ENCODE data around the gene SMURF2. TPM values are rescaled to one million over a fixed set of nuclear protein-coding genes. Genes with fewer than 3 reads are reported as not detected.

The SMURF2 gene
- total RNA-seq, 1 experiment from 2014 or later: 23.0 TPM

GRCh38 chr17:64661976-64662773, at the start of gene SMURF2 (continued):
- TF ChIP-seq EMX1 (CRISPR knock-in tag; IDR thresholded peaks at IDR 0.05): 0 out of 2 replicates have a peak, but pooled peaks have one; percentile 52
- TF ChIP-seq PRRX2 (CRISPR knock-in tag; IDR thresholded peaks at IDR 0.05): no peak
- peak; percentile 24; the same call in 1 of the 2 replicates for TF ChIP-seq E2F5 (CRISPR knock-in tag; IDR thresholded peaks at IDR 0.05)
- no peak for TF ChIP-seq TEAD4 (CRISPR knock-in tag; IDR thresholded peaks at IDR 0.05)
- TF ChIP-seq IRF1 (CRISPR knock-in tag; IDR thresholded peaks at IDR 0.05): peak; percentile 73; the same call in 1 of the 2 replicates
- no peak; the same call in 1 of the 2 replicates for TF ChIP-seq CREM (CRISPR knock-in tag; IDR thresholded peaks at IDR 0.05)
- TF ChIP-seq STAT6 (CRISPR knock-in tag; conservative IDR thresholded peaks at IDR 0.05; ENCODE audit: low read depth): no peak
- TF ChIP-seq SP1 (CRISPR knock-in tag; conservative IDR thresholded peaks at IDR 0.05): peak; percentile 49; the same call in 1 of the 2 replicates
- no peak for TF ChIP-seq NR1H2 (CRISPR knock-in tag; IDR thresholded peaks at IDR 0.05)
- no peak for TF ChIP-seq IRF2 (CRISPR knock-in tag; IDR thresholded peaks at IDR 0.05; ENCODE audit: borderline replicate concordance, low read depth)
- no peak for TF ChIP-seq SOX15 (CRISPR knock-in tag; IDR thresholded peaks at IDR 0.05)
- TF ChIP-seq MYBL2 (CRISPR knock-in tag; IDR thresholded peaks at IDR 0.05): no peak
- peak; percentile 61 for TF ChIP-seq FOXP1 (CRISPR knock-in tag; IDR thresholded peaks at IDR 0.05; ENCODE audit: borderline replicate concordance)
- TF ChIP-seq MLX (CRISPR knock-in tag; IDR thresholded peaks at IDR 0.05): no peak
- no peak for TF ChIP-seq CBFB (CRISPR knock-in tag; IDR thresholded peaks at IDR 0.05; ENCODE audit: low read depth)
- TF ChIP-seq SMAD3 (CRISPR knock-in tag; IDR thresholded peaks at IDR 0.05; ENCODE audit: borderline replicate concordance): no peak
- TF ChIP-seq JUN (CRISPR knock-in tag; IDR thresholded peaks at IDR 0.05): no peak
- no peak for TF ChIP-seq KAT7 (CRISPR knock-in tag; IDR thresholded peaks at IDR 0.05; ENCODE audit: borderline replicate concordance)
- no peak for TF ChIP-seq JAZF1 (CRISPR knock-in tag; IDR thresholded peaks at IDR 0.05)
- no peak for TF ChIP-seq RORB (CRISPR knock-in tag; IDR thresholded peaks at IDR 0.05)
- TF ChIP-seq FOXK1 (CRISPR knock-in tag; IDR thresholded peaks at IDR 0.05): no peak
- no peak for TF ChIP-seq ZNF425 (CRISPR knock-in tag; conservative IDR thresholded peaks at IDR 0.05)
- no peak for TF ChIP-seq ATF1 (CRISPR knock-in tag; IDR thresholded peaks at IDR 0.05)
- TF ChIP-seq SMAD4 (CRISPR knock-in tag; IDR thresholded peaks at IDR 0.05): no peak
- TF ChIP-seq GABPB1 (CRISPR knock-in tag; IDR thresholded peaks at IDR 0.05): 0 out of 2 replicates have a peak, but pooled peaks have one; percentile 22
- no peak for TF ChIP-seq ZSCAN18 (CRISPR knock-in tag; IDR thresholded peaks at IDR 0.05)
- TF ChIP-seq NFATC4 (CRISPR knock-in tag; IDR thresholded peaks at IDR 0.05): no peak
- no peak for TF ChIP-seq NR2C2 (CRISPR knock-in tag; IDR thresholded peaks at IDR 0.05)
- no peak for TF ChIP-seq ELF4 (CRISPR knock-in tag; IDR thresholded peaks at IDR 0.05; ENCODE audit: low read depth)
- TF ChIP-seq MXD4 (CRISPR knock-in tag; IDR thresholded peaks at IDR 0.05; ENCODE audit: borderline replicate concordance): no peak
- no peak for TF ChIP-seq NR3C1 (CRISPR knock-in tag; conservative IDR thresholded peaks at IDR 0.05; ENCODE audit: low read depth)
- TF ChIP-seq ZNF263 (CRISPR knock-in tag; IDR thresholded peaks at IDR 0.05; ENCODE audit: low read depth): no peak

All from WTC11 (cell line).